Measurements from ENCODE around the gene MYO5B.

Gene MYO5B

DNA sequence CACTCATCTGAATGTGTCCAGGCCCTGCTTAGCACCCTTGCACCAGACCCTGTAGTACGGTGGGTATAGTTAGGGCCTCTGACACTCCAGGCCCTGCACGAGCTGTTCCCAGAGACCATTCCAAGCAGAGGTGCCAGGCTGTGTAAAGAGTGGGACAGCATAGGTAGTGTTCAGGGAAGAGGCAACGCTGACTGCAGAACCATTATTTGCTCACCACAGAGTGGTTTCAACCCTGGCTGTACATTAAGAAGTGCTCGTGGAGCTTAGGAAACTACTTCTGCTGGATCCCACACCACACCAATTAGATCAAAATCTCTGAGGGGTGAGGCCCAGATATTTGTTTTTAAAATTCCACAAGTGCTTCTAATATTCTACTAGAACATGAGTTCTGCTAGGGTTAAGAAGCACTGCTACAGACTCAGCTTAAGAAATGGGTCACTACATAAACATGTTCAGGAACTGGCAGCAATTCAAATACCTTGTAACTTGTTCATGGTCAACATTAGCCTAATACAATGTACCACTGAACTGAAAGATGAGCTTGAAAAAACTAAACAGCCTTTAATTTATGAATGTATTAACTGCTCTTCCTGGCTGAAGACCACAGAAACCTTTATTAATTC is 183.0 kb downstream of the MYO5B start:
- no peak for DNase-seq (ENCODE audit: low spot score)

DNA sequence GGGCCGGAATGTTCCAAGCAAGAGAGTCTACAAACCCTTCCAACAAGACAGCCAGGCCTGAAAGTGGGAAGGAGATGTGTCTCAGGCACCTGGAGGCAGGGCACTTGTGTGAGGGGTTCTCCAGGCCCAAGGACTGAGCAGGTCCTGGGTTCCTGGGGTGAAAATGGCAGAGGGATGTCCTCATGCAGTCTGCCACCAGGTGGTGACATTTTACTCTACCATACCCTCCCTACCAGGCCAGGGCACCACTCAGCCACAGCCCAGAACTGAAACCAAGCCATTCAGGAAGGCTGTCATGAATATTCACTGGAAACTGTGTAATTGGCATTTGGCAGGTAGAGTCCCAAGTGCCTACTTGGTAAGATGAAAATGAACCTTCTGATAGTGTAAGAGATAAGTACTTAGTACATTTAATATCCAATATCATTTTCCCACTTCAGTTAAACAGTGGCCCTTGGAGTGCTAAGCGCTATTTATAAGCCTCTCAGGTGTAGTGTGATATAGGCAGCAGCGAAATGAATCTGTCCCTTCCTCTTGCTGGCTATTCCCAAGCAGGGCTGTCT is 185.1 kb downstream of the MYO5B start:
- peak; percentile 41 for DNase-seq (ENCODE audit: low spot score)

DNA sequence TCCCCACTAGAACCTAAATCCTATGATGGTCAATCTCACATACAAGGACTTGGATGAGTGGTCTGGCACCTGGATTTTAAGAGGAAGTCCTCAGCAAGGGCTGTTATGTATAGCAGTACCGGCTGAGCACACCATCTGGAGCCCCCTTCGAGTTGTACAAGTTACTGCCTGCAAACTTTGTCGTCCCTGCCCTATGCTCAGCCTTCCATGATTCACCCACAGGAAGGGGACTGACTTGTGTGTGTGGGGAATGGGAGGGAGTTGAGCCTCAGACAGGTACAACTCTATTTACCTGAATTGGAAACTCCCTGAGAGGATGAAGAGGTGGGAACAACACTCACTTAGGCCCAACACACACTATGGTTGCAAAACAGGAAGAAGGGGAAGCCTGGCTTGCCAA is 186.6 kb downstream of the MYO5B start:
- no peak for DNase-seq (ENCODE audit: low spot score)

DNA sequence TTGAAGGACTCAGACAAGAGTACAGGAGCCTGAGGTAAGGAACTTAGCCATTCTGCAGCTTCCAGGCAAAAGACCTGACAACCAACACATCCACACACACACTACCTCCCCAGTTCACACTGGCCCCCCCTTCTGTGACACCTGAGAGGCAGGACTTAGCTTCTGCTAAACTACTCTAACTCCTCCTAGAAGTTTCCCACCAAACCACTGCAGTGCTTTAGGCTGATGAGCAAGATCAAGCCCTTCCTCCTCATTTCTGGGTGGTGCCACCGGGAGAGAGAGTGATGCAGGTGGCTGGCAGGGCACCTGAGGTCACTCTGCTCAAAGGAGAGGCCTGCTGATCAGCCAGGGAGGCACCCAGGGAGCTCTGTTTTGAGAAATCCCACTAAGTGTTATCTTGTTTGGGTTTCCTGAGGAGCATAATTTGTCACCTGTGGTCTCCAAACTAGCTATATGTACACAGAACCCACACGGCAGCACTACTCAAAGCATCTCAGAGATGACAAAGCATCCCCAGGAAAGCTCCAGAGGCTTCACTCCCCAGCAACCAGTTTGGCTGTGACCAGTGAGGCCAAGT is 188.4 kb downstream of the MYO5B start:
- no peak for DNase-seq (ENCODE audit: low spot score)

DNA sequence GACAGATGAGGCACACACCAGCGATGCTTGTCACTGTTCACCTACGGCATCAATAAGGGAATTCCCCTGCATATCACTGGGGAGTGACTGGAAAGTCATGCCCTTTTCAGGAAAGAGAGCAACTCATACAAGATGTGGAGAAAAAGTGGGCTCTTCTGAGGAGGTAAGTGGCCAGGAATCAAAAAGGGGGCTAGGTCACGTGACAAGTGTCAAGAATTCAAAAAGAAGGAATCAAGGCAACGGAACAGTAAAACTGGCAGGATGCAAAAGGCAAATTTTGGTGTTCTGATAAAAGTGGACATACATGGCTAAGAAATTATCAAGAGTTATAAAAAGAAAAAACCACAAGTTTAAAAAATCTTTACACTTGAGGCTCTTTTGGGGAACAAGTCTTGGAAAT is 190.9 kb downstream of the MYO5B start:
- no peak for DNase-seq (ENCODE audit: low spot score)

DNA sequence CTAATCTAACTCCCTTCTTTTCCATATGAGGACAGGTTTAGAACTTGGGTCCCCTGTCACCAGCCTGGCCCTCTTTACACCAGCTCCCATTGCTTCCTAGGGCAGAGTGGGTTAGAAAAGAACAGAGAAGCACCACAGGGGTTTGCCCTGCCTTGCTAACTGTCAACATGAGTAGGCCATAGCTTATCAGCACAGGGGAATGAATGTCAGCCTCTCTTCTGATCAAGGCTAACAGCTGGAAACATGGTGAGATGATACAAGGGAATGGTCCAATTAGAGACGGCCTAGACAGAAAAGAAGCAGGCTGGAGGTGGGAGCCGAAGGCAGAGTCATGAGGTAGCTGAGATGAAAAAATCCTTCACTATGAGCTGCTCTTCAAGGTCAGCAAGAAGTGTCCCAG is 192.2 kb downstream of the MYO5B start:
- no peak for DNase-seq (ENCODE audit: low spot score)

DNA sequence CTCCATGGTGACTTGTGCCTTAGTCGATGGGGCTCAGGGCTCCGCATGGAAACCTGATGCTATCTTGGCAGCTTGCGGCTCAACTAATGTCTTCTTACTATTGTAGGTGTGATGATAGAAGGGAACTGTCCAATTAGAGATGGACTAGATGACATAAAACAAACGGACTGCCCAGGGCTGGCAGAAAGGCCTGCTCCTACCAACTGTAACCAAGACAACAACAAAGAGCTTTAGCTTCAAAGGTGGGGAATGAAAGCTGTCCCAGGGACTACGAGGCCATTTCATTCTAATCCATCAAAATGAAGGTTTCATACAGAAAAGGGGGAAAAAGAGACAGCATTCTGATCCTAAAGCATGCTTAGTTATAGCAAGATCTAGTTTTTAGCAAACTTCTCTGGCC is 194.7 kb downstream of the MYO5B start:
- no peak for DNase-seq (ENCODE audit: low spot score)

DNA sequence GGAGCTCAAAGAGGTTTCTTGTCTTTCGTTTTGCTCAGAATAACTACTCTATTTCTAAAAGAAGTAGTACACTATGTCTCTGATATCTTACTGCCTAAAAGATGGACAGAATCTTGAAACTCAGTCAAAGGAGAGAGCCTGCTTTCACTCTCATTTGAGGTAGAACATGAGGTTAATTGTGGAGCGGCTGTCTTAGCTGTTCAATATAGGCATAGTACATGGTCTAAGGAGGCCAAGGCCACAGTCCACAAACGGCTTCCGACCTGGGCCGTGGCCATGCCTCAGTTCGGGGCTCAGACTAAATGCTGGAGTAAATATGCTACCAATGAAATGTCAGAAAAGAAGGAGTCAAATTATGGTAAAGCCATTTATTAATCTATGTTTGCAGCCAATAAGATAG is 195.8 kb downstream of the MYO5B start:
- no peak for DNase-seq (ENCODE audit: low spot score)

DNA sequence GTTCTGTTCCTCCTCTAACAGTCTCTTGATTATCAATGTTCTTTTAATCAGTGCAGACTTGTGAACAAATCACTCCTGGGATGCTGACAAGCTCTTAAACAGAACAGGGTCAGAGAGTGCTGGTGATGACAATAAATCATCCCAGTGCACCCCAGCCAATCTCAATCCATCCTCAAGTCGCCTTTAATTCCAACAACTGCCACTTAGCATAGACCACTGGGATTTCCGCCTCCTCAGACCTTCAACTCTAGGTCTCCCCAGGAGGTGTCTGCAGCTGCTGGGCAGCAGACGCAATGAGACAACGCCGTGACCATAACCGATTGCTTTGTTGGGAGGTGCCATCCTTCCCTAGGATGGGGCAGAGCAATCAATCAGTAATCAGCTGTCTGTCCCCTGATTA is 197.4 kb downstream of the MYO5B start:
- DNase-seq (ENCODE audit: low spot score) = no peak

DNA sequence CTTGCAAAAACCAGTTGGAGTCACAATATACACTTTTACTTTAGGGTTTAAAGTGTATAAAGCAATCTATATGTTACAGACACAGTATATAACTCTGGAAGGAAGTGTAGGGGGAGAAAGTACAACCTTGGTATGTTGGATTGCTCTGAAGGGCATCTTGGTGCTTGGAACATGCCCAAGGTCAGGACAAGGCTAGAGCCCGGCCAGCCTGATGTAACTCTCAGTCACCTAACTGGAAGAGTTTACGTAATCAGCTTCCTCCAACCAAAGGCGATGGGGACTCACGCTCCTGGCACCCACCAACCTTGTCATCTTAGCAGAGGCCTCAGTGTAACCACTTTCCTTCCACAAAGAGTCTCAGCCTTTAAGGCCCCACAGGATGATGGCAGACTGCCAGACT is 200.5 kb downstream of the MYO5B start:
- no peak for DNase-seq (ENCODE audit: low spot score)

DNA sequence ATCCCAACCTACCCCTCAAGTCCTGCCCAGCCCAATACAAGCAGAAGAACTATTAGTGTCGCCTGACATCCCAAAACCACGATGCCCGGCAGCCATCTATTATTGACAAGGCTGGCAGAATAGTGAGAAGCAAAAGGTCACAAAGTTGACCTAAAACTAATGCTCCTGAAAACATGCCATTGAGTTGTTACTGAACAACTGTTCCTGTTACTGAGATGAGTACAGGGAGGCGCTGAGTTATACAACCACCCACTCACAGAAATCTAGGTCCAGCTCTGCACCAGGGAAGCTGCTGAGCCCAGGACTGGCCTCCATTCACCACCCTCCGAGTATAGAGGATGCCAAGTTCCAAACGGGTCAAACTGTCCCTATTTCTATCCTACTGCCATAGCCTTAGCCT is 201.6 kb downstream of the MYO5B start:
- no peak for DNase-seq (ENCODE audit: low spot score)

DNA sequence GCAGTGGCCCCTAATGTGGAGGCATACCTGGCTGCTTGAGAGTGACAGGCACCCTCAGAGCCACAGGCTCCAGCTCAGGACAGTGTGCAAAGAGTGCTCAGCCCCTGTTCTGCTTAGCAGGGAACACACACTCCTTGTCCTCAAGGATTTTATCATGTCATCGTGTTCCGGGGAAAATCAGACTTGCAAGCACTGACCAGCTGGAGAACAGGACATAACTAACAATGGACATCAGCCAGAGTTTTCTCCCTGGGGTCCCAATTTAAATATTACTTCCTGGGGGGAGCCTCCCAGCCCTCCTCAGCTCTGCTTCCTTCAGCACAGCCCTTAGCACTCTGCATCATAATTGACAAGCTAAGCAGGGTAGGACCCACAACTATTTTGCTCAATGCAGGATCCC is 206.2 kb downstream of the MYO5B start:
- no peak for DNase-seq (ENCODE audit: low spot score)

DNA sequence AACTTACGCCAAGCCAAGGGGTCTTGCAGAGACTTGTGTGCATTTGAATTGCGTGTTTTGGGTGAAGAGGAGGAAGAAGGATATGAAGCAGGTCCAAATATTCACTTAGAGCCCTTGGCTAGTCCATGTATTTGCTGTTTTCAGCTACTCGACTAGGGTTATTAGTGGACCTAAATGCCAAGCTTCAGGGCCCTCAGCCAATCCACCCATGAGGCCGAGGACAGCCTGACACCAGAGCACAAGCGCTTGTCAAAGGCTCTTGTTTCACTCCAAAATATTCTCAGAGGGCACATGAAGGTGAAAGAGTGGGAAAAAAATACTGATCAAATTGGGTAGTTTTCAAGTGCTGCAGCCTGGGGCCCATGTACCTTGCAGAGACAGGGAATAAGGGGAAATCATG is 206.8 kb downstream of the MYO5B start:
- no peak for DNase-seq (ENCODE audit: low spot score)

DNA sequence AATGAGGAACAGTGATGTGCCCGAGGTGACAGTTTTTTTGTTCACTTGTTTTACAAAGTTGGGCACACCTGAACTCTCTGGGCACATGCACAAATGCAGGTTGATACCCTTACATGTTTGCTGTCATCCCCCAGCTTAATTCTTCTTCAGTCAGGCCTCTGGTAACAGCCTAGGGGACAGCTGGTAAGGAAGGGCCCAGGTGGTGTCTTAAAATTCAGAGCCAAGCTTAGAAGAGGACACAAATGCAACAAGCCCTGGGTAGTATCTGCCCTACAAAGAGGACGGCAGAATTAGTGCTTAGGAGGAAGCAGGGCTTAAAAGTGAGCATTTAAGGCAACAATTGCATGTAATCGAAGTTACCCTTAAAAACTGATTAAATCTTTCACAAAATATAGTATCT is 209.7 kb downstream of the MYO5B start:
- DNase-seq (ENCODE audit: low spot score) = no peak

DNA sequence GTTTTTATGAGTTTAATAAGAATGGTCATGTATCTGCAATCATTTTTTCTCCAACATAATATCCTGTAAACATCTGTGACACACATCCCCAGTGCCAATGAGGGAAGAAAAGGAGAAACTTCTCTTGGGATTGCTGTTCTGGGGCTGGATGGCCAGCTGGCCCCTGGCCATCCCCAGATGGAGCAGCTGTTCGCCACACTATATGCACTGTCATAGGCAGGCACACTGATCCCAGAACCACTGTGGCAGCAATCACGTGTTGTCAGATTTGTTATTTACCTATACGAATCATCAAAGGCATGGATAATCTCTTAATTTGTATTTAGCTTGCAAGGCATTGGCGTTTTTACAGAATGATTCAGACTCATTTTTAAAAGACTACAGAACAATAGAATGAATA is 214.1 kb downstream of the MYO5B start:
- no peak for DNase-seq (ENCODE audit: low spot score)

DNA sequence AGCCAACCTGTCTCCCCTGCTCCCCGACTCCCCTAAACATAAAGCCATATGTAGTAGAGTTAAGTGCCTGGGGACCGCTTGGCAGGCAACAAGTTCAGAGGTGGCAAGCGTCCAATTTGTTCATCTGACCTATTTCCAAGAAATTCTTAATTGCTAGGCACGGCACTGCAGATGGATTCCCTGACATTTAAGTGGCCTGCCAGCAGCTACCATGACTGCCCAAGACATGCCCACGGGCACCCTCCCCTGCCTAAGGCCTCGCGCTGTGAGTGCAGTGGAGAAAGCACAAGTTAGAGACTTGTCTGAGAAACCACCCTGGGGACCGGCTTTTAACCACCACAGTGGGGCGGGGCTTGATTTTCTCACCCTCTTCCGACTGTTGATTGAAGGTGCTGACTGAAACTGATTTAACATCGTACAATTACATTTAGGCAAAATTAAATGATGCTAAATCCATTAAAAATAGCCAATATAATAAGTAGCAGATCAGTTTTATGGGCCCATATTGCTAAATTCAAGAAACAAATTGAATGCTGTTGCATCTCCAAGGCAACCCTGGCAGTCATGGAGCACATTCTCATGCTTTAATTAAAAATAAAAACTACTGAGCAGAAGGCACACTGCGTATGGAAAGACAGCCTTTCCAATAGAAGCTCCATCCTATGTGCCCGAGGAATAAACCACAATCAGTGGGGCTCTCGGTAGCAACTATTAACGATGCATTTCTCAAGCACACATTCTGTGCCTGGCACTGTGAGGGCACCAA is 218.0 kb downstream of the MYO5B start:
- DNase-seq (ENCODE audit: low spot score) = peak; percentile 62

DNA sequence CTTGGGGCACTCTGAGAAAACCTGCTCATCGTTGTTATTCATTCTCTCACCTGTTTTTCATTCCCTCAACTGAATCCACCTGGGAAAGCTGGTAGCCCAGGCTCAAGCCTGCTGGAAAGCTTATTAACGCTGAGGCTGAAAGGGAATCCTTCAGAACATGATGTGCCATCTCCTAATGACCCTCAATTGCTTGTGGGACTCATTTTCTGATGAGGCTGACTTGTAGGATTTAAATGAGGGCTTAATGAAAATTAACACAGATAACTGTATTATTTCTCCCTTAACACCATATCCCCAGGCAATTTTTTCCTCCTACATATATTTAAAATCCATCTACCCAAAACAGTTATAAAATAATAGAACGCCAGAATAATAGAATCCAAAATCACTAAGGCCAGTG is 218.9 kb downstream of the MYO5B start:
- DNase-seq (ENCODE audit: low spot score) = no peak

DNA sequence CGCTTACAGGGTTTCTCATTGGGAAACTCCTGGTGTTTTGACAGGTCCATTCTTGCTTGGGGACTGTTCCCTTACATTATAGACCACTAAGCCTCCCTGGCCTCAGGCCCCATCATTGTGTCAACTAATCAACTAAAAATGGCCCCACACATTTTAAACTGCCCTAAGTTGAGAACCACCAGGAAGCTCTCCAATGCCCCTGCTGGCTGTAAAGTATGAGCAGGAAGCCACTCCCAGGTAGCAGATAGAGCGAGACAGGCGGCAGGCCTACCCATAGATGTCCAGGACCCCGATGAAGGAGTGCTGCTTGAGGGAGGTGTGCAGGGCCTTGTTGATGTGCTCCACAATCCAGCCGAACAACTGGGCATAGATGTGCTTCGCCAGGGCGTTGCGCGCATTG is 220.9 kb downstream of the MYO5B start:
- DNase-seq (ENCODE audit: low spot score) = no peak

DNA sequence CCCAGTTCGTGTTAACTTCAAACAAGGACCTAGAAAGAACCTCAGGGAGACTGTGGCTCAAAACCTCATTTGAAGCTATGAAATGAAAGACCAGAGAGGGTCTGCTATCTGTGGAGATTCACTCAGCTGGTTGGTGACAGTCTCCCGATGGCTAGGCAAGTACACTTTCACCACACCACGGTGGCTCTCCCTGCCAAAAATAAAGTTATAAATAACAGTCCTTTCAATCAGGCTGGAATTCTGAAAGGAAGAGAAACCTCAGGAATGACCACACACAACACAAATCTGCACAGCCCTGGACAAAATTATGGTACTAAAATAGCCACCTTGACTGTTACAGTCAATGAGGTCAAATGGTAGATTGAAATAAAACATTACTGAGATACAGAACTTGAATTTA is 221.4 kb downstream of the MYO5B start:
- no peak for DNase-seq (ENCODE audit: low spot score)

DNA sequence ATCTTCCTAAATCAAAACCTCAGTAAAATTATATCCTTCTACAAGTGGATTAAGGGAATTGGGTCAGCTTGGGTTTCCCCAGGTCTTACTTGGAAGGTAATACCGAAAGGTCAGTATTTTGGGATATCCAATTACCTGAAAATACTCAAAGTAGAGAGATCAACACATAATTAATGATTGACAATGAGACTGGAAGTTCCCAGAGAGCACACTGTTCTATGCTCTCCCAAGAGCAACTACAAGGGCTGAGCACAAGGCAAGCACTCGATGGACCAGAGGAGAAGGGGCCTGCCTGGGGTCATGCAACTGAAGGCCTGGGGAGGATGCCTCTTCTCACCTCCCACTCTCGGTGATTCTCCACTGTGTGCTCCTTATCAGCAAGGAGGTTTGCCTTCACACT is 222.4 kb downstream of the MYO5B start:
- DNase-seq (ENCODE audit: low spot score) = no peak

DNA sequence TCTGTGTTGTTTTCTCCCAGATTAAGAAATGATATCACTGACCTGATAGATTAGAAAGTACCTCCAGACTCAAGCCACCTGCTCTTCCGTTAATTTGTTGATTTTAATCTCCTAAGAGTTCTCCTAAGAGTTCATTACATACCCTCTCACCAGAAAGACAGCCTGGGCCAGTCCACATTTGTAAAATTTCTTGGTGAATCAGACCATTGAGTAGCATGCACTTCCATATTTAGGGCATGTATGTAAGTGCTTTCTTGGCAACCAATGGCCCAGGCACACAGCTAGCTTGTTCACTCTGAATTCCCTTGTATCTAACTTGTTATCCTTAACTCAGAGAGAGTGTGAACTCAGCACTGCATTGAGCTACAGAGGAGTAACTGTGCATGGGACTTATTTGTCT is 223.5 kb downstream of the MYO5B start:
- no peak for DNase-seq (ENCODE audit: low spot score)

DNA sequence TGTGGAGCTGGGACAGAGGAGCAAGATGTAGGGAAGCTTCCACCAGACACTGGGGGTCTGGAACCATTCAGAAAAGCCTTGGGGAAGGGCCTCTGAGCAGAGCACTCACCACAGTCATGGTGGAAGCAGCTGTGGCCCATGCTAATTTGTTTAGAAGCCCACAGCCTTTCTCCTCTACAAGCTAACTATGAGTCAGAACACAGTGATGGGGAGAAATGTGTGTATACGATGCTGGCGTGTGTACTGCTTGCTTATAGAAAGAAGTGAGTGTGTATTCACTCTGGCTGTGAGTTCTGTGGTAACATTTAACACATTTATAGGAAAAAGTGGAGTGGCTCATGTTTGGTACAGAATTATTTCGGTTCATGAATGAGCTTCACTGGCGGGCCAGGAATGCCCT is 224.6 kb downstream of the MYO5B start:
- no peak for DNase-seq (ENCODE audit: low spot score)

DNA sequence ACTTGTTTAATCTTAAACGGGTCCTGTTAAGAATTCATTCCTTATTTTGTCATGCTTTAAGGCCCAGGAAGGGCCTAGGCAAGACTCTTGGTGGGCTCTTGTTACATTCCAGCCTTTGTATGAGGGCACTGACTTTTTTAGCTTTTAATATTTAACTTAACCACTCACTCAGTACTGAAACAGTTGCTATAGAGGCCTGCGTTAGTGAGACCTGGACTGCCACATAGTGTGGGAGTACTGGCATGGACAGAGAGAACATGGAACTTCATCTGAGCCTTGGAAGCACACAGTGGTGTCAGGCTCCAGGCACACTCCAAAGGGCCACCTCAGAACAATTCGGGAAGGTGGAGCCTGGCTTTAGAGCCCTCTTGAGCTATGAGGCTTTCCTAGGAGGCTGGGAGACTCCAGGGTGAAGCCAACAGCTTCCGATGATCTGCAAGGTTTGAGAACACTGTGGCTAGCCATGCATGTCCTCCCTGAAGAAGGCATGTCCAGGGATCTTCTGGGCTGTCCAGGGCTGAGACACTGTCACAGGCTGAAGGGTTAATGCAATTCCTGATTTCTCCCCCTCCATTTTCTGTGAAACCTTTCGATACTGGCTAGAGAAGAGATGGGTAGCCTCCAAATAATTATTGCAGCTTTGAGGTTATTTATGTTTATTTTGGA is 226.2 kb downstream of the MYO5B start:
- DNase-seq (ENCODE audit: low spot score) = no peak

Measured in Ammon's horn (tissue), 1 donor.